CD4-positive, alpha-beta T cell treated with Interleukin-4 for 4 hours (primary cell): ENCODE results near the gene RGS3.

Experiments
- DNase-seq: peaks from one replicate; pipeline ENCODE4 v3.0.0-alpha.2; 2020

Gene RGS3

DNA sequence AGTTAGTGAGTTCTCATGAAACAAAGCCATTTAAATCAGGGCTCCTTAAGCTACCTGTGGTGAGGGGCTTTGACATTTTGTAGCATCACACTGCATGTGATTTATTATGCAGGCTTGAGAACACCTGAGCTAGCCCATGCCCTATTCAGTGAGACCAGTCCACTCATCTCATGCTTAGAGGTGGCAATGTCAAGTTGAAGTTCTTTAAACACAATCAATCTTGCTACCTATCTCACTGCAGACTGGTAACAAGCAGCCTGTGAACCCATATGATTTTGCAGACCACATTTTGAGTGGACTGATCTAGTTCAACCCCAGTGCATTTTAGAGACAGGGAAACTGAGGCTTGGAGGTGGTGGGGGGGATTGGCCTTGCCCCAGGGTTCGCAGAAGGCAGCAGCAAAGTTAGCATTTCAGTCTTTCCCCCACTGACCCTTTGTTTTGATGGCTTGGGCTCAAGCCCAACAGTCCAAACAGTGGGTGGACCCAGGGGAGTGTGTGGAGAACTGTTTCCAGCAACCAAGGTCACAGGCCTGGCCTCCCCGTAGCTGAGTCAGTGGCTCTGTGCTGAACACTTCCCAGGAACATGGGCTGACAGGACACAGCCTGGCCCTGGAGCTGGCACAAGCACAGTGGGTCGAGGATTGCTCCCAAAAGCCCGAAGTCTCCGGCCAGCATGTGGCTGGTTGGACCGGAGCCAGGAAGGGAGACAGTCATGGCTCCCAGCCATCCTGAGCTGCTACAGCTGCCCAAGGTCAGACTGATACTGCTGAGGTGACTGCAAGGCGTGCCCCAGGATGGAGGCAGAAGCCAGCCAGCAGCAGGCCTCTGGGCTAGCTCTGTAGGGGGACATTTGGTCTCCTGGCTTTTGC is 95.3 kb downstream of the RGS3 start:
- DNase-seq, result no peak

DNA sequence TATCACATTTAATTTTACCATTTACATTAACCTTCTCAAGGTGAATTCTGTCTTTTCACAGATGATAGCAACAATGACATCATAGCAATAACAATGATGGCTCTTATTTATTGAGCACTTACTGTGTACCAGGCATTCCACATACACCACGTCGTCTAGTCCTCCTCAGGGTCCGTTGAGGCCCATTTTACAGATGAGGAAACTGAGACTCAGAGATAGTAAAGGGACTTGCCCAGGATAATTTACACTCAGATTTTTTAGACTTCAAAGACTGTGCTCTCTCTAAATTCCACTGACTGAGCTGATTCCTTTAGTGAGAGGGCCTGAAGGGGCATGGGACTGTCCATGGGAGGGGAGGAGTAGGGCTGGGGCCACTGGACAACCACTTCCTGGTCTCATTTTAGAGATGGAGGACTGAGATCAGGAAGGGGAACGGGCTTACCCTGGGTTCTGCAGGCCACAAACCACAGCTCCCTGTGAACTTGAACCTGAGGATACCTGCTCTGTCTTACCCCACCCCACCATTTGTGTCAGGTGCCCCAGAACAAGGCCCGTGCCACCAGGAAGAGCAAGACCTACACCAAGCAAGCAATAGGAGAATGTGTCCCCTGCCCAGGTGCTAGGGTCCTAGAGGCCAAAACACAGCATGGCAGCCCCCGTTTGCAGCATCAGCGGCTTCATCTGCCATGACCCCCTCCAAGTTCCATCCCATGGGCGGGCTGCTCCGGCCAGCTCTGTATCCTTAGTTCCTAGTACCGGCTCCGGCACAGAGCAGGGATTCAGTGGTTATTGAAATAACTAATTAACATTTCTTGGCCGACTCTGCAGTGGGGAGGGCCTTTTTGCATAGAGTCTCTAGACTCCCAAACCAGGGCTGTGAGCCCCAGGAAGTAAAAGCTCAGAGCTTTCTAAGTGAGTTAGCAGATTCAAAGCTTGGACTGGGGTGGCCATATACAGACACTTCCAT is 96.6 kb downstream of the RGS3 start:
- no peak for DNase-seq

DNA sequence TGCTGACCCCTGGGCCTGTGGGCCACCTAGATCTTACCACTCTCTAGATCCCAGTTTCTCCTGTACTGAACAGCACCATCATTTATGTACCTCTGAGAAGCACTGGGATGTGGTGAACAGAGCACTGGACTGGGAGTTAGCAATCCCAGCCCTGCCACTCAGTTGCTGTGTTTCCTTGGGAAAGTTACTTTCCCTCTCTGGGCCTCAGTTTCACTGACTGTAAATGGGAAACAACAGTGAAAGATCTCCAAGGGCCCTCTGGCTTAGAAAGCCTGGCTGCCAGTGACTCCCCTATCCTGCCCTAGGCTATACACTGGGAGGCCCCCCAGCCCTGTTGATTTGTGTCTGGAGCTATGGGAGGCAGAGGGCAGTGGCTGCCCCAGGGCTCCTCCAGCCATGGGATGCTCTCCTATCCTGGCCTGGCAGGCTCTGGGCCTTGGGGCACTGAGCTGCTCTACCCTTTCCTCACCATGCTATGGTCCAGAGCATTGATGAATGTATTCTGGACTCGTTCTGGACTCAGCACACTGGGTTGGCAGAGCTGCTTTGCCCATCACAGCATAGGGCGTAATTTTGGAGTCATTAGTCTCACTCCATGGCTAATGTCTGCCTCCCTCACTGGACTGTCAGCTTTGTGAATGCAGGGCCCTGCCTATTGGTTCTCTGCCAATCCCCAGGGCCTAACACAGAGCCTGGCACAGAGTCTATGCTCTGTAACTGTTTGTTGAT is 99.3 kb downstream of the RGS3 start:
- no peak for DNase-seq

DNA sequence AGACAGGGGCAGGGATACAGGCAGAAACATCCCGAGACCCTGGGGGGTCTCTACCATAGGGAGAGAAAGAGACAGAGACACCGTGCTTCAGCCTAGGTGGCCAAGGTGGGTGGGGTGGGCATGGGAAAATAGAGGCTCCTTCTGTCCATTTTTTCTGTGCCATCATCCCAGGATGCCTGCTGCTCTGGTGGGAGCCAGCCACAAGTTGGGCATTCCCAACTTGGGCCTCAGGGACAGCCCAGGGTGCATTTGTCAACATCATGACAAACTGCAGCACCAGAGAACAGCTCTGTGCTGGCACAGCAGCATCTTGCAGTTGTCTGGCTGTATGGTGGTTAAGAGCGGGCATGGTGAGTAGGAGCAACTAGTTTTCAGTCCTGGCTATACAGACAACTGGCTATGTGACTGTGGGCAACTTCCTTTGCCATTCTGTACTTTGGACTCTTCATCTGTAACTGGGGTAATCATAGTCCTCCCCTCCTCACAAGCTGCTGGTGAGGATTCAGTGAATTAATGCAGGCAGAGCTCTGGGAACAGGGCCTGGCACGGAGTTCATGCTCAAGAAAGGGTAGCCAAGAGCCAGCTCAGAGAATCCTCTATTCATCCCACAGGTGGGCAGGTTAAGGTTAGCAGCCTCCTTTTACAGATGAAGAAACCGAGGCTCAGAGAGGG is 100.4 kb downstream of the RGS3 start:
- no peak for DNase-seq

DNA sequence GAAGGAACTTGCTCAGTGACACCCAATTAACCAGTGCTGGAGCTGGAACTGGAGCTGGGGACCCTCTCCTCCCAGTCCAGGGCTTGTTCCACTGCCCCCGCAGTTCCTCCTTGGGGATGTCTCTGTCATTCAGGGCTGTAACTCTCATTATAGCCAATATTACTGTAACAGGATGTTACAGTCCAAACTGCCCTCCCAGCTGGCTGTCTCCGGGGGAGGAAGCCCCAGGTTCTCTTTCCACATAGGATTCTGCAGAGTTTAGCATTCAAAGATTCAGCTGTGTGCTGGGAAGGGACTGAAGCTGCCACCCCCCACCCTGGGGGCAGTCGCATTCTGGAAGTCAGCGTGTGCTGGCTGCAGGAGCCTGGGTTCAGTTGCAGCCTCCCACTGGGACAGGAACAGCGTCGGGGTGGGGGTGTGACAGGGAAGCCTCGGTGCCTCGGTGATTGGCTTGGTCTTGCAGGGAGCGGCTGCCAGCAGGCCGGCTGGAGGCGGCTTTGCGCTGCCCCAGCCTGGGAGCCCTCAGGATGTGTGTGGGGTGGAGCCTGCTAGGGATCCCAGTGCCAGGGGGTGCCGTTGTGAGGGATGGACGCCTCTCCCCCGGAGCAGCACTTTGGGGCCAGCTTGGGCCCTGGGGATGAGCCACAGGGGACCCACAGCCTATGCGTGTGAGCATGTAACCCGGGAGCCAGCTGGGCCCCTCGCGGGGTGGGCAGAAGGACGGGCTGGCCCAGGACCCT is 101.1 kb downstream of the RGS3 start:
- no peak for DNase-seq

DNA sequence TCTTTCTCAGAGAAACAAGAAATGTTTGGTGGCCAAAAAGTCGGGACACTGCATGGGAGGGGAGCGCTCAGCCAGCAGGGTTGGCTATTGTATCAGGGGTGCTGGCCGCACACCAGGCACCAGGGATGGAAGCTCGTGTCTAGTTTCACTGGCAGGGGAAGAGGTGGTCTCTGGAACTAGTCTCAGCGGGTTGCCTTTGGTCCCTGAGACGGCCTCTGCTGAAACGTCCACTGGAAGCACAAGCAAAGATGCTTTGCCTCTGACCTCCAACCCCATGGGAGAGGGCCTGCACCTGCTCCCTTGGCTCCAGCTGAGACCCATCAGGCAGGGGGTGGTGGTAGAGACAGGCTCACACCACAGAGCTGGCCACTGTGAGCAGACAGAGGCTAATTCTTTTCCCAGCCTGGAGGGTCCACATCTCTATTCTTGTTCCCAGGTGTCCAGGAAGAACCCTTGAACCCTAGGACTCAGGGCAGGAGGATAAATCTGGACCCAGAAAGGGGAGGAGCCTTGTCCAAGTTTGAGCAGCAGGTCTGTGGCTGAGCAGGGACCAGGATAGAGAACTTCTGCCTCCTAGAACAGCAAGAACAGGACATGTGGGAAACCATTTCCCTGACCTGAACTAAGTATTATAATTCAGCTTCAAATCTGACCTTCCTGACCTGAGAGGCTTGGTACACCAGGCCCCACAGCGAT is 102.6 kb downstream of the RGS3 start:
- DNase-seq, result no peak

DNA sequence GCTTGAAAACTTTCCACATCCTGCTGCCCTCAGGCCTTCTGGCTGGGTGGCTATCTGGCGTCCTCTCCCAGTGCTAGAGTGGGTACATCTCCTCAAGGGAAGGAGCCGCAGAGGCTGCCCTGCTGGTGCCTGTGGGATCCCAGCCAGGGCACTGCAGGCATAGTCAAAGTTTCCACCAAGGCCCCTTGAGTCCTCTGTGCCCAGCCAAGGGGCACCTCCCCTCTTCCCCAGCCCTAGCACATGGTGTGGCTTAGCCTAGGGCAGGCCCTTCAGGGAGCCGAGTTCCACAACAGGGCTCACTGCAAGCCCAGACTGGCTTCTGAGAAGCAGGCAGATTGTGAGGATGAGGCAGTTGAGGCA is 103.2 kb downstream of the RGS3 start:
- no peak for DNase-seq

DNA sequence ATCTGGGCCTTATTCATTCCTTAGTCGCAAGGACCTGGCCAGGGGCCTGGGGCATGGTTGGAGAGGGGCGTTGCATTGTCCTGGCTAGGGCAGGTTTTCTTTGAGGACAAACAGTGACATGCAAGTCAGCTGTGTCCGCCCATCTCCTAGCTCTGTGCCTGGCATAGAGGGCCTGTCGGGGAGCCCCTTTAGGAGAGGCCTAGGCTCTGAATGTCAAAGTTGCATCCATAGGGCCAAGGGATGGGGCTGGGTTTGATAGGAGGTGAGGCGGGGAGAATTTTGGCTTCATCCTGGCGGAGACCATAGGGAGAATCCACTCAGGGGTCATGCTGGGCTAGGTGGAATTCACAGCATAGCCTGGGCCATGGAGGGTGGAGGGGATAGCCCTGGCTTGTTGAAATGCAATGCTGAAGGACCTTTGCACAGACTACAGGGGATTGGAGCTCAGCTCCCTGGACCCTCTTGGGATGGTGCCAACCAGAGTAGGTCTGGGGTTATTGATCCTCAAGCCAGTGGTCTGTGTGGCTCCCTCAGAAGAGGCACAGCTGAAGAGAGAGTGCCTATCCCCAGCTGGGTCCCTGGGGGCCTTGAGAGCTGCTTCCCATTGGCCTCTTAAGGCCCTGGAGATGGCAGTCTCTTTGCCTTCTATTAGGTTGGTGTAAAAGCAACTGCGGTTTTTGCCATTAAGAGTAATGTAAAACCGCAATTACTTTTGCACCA is 104.0 kb downstream of the RGS3 start:
- DNase-seq, result no peak

DNA sequence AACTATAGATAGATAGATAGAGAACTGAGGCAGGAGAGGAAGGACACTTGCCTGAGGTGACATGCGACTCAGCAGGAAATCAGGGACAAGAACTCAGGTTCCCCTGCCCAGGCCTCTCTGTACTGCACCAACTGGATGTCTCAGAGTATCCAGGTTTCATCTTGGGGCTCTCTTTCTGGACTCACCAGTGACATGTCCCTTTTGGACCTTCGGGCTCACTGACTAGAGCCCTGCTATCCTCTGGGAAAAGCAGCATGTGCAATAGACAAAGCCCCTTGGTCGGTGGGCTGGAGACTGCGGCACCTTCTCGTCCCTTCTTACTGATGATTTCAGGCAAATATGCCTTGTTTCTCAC is 104.5 kb downstream of the RGS3 start:
- no peak for DNase-seq

DNA sequence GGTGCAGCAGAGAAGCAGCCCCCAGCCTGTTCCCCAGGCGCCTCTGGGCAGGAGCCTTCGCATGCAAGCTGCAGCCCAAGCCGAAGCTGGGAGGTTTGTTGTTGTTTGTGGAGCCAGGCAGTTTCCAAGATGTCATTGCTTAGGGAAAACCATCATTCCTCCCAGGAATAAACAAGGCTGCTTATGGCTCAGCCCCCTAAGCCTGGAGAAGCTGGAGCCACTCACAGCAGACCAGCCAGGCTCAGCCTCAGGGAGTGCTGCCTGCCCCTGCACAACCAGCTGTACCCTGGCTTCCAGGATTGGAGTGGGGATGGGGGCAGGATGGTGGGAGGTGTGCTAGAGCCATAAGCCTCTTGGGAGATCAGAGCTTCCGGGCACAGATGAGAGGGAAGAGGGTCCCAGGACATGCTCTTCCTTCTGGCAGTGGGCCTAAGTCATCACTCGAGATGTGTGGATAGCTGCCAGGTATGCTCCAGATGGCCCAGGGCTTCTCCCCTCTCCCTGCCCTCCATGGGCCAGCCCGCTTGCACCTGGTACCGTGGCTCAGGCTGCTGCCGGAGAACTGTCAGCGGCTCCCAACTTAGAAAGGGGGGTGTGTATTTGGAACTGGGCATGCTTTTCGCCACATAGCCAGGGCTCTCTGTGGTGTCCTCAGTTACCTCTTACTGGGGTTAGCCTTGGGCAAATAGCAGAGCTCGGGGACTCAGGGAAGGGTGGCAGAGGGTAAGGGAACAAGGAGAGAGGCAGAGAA is 105.2 kb downstream of the RGS3 start:
- no peak for DNase-seq

DNA sequence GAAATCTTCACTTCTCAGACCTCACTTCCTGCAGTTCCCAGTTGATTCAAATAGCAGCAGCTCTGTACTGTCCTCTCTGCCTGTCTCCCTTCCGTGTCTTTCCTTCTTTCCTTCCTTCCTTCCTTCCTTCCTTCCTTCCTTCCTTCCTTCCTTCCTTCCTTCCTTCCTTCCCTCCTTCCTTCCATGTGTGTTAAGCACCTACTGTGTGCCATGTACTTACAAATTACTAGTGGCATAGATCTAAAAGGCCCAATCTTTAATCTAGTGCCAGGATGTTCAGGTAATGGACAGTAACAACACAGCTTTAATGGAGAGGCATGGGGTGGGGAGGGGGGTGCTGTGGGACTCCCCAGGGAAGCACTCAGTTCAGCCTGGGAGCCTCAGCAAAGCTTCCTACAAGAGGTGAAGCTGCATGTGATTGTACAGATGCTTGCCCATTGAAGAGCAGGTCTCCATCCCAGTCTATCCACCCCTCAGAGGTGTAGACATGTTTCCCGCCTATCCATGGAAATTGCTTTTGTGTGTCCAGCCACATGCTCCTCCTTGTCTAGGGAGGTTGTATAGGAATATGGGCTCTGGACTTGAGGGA is 106.0 kb downstream of the RGS3 start:
- DNase-seq, result no peak

DNA sequence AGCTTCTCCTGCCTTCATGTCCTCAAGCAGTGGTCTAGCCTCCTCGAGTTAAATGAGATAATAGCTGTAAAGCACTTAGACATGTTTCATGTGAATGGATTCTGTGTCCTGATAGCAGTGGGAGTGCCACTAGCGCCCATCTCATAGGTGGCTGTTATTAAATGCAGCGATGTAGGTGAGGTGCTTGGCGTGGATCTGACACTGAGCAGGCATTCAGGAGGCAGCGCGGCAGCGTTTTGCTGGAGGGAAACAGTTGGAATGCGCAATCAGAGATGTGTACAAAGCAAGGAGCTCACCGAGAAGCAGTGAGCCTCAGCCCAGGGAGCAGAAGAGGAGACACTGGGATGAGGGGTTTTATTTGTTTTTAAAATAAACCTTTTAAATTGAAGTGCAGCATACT is 106.6 kb downstream of the RGS3 start:
- DNase-seq, result no peak

DNA sequence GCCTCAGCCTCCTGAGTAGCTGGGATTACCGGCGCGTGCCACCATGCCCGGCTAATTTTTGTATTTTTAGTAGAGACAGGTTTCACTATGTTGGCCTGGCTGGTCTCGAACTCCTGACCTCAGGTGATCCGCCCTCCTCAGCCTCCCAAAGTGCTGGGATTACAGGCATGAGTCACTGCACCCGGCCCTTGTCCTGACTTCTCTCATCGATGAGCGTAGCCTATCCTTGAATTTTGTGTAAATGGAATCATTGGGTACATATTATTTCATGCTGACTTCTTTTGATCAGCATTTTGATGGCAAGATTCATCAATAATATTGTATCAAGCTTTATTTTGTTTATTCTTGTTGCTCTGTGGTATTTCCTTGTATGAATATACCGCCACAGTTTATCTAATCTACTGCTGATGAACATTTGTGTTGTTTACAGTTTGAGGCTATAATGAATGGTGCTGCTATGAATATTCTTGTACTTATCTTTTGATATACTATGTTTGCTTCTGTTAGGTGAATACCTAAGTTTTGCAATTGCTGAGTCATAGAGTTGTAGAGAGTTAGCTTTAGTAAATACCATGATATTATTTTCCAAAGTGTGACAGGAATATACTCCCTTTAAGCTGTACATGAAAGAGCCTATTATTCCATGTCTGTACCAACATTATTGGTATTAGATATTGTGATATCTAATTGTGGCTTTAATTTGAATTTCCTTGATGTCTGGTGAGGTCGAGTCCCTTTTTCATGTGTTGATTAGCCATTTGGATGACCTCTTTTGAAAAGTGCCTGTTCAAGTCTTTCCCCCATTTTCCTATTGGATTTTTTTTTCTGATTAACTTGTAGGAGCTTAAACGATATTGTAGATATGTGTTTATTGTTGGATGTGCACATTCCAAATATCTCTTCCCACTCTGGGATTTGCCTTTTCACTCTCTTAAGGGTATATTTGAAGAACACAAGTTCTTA is 107.5 kb downstream of the RGS3 start:
- DNase-seq, result no peak

DNA sequence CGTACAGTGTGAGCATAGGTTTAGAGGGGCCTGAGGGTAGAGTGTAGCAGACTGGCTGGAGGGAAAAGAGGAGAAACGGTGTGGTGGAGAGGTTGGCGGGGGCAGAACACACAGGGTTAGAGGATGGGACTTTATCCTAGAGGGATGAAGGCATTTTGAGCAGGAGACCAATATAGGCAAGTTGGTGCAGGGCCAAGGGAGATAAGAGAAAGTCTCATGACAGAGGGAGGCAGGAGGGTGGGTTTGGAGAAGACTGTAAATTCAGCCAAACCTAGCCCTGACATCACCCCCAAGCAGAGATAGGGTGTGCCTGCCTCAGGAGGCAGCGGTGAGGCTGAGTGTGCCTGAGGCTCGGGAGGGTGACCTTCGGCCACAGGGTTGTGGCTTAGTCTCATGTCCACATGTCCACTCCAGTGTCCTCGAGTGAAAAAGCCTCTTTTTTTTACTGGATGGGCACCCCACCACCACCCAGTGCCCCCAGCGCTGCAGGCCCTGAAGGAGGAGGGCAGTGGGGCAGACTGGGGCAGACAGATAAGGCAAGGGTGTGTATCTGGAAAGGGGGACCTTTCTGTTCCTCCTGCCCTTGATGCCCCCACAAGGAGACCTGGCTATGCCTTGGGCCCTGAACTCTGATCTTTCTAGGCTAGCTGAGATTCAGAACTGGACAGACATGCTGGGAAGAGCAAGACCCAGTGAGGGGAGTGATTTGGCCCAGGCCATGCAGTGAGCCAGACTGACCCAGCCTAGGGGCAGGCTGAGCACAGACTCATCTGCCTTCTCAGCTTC is 108.7 kb downstream of the RGS3 start:
- no peak for DNase-seq

DNA sequence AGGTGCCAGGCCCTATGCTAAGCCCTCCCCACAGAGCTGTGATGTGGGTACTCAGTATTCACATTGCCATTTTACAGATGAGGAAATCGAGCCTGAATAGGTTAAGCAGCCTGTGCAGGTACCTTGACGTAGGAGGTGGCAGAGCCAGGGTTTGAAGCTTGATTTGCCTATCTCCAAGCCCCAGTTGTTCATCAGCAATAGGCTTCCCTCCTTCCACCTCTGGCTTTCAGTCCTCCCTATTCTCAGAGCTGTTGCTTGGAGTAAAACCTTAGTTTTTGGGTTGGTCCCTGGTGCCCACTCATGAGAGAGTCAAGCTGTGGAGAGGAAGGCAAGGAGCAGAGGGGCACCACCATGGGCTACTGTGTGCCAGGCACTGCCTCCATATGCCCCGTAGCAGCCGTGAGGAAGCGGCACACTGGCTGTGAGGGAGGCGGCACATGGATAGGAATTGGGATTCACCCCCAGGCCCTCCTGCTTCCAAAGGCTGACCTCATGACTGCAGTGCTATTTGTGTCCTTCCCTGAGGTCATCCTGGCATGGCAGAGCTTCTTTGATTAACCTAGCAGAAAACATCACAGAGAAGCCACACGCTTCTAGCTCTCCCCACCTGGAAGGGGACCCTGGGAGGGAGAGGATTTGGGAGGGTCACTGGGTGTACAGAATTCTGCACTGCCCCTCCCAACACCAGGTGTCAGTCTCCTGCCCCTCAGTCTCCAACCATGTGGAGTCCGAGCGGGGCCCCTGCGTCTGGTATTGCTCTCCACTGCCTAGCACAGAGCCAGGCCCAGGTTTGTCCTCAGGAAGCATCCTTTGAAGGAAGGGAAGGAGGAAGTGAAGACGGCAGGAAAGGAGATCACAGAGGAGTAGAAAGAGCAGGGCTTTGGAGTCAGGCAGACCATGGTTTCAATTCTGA is 109.8 kb downstream of the RGS3 start:
- DNase-seq, result no peak

DNA sequence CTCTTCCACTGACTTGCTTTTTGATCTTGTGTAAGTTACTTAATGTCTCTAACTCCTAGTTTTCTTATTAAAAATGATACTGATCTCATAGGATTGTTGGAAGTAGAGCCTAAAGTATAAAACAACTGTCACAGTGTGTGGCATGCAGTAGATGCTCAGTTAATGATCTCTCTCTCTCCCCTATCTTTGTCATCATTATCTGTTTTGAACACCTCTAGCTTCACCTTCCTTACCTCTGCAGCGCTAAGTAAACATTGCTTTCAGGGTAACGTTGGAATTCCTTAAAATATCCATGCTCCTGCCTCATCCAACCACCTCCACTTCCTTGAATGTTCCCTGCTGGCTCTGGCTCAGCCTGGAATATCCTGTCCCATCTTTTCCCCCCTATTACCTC is 110.4 kb downstream of the RGS3 start:
- no peak for DNase-seq
